NCI-H2196 treated with DMSO at 0.1 percent for 48 hours (cell line): Measurements from ENCODE around the gene KRT85.
A peak's percentile ranks its signal among the peaks of the same experiment; 100 is the strongest.
"Not testable (repeated sequence)": the region's sequence is repeated elsewhere in the genome, so short reads cannot be mapped to it uniquely, and the experiment has no call there.

Experiments used
- DNase-seq: peaks from one replicate; lab custom pipeline; 2025; ENCODE audit not compliant: unreplicated experiment; lab: John Stamatoyannopoulos, UW

Gene KRT85

GRCh38 chr12:52327830-52328500 lies 39.3 kb downstream of the KRT85 start:
- no peak for DNase-seq

GRCh38 chr12:52327052-52327829 lies 40.0 kb downstream of the KRT85 start:
- peak; percentile 95 for DNase-seq

GRCh38 chr12:52324153-52324444 lies 43.2 kb downstream of the KRT85 start:
- DNase-seq = no peak

- DNase-seq = no peak
These were observed 43.7 kb downstream of the KRT85 start for GRCh38 chr12:52323416-52324152.

GRCh38 chr12:52323001-52323400 lies 44.3 kb downstream of the KRT85 start:
- DNase-seq = no peak

GRCh38 chr12:52322069-52322468 lies 45.2 kb downstream of the KRT85 start:
- DNase-seq = no peak

GRCh38 chr12:52321418-52321817 lies 45.9 kb downstream of the KRT85 start:
- peak; percentile 85 for DNase-seq

GRCh38 chr12:52320784-52321400 lies 46.4 kb downstream of the KRT85 start, which contains the start of gene KRT83:
Gene KRT83 (minus strand): TSS chr12:52321398. CDS start chr12:52321335, 63 bp downstream.
- no peak for DNase-seq

- no peak for DNase-seq
These were observed 48.2 kb downstream of the KRT85 start for GRCh38 chr12:52319097-52319496.

- DNase-seq = no peak
These were observed 48.9 kb downstream of the KRT85 start for GRCh38 chr12:52318241-52318990.

- DNase-seq = no peak
These were observed 49.7 kb downstream of the KRT85 start for GRCh38 chr12:52317468-52318052.

- no peak for DNase-seq
These were observed 50.6 kb downstream of the KRT85 start for GRCh38 chr12:52316701-52317100.

GRCh38 chr12:52316290-52316689 lies 51.0 kb downstream of the KRT85 start:
- no peak for DNase-seq

- DNase-seq = not testable (repeated sequence)
These were observed 51.6 kb downstream of the KRT85 start for GRCh38 chr12:52315721-52316120.

GRCh38 chr12:52314511-52314910 lies 52.8 kb downstream of the KRT85 start:
- no peak for DNase-seq

- DNase-seq = no peak
These were observed 53.4 kb downstream of the KRT85 start for GRCh38 chr12:52313926-52314325.

- no peak for DNase-seq
These were observed 53.8 kb downstream of the KRT85 start for GRCh38 chr12:52313461-52313860.

- no peak for DNase-seq
These were observed 55.2 kb downstream of the KRT85 start for GRCh38 chr12:52312086-52312485.

- DNase-seq = no peak
These were observed 56.0 kb downstream of the KRT85 start for GRCh38 chr12:52311285-52311648.

GRCh38 chr12:52310622-52311284 lies 56.5 kb downstream of the KRT85 start:
- DNase-seq = no peak
